Bronchial epithelial cell (primary cell): ENCODE data around the gene PHACTR1. TPM values are rescaled to one million over a fixed set of nuclear protein-coding genes. Genes with fewer than 3 reads are reported as not detected.

Experiments
- DNase-seq: peaks from one replicate; pipeline ENCODE4 v3.0.0-alpha.2; 2010; ENCODE audit warnings: low read depth
- FAIRE-seq: peaks from 2 replicates; lab custom pipeline; 2011; peaks lifted over from hg19 to GRCh38; lab: Jason Lieb, UNC
- H3K27me3 ChIP-seq: 2 replicates; pipeline ENCODE4 v1.5.1; 2011; ENCODE audit warnings: low read length; ENCODE audit not compliant: control insufficient read depth, insufficient read depth
- H3K36me3 ChIP-seq: 2 replicates; pipeline ENCODE4 v1.5.1; 2011; ENCODE audit warnings: low read length; ENCODE audit not compliant: control insufficient read depth, insufficient read depth
- H3K4me3 ChIP-seq: 2 replicates; pipeline ENCODE4 v1.5.1; 2011; ENCODE audit warnings: mild to moderate bottlenecking, low read depth, low read length, control low read depth
- CTCF ChIP-seq: IDR thresholded peaks from 2 replicates; pipeline ENCODE4 v1.5.1; 2011; ENCODE audit warnings: mild to moderate bottlenecking, moderate library complexity, low read length, control low read depth, inconsistent platforms; ENCODE audit not compliant: insufficient read depth, severe bottlenecking
- total RNA-seq: library from RNA; depleted of rRNA; stranded (reverse); fragments of >200 nt; gene quantifications from 2 replicates; pipeline ENCODE4 v1.2.1, GENCODE V29; 2014

Gene PHACTR1
- total RNA-seq, 1 donor from 2014 or later: under 0.01 TPM

- H3K27me3 ChIP-seq: no peaks in the 10 kb centered on the region
- no peak for TF ChIP-seq CTCF
- H3K36me3 ChIP-seq: no peaks in the 10 kb centered on the region
- no peak for DNase-seq
- no peak for FAIRE-seq
- H3K4me3 ChIP-seq: no peak overlapping the region
These were observed 268.2 kb downstream of the PHACTR1 start for GRCh38 chr6:12984776-12985175.

GRCh38 chr6:12987783-12988182 lies 271.2 kb downstream of the PHACTR1 start:
- DNase-seq (no peak), FAIRE-seq (no peak)
- H3K4me3 ChIP-seq: no peak overlapping the region
- no peaks in the 10 kb centered on the region for H3K27me3 ChIP-seq
- no peaks in the 10 kb centered on the region for H3K36me3 ChIP-seq
- TF ChIP-seq CTCF: no peak

GRCh38 chr6:12990162-12990561 lies 273.6 kb downstream of the PHACTR1 start:
- Histone ChIP-seq H3K36me3 (no peaks in the 10 kb centered on the region), H3K27me3 (no peaks in the 10 kb centered on the region), H3K4me3 (no peak overlapping the region)
- no peak for DNase-seq
- no peak for FAIRE-seq
- no peak for TF ChIP-seq CTCF

GRCh38 chr6:12991435-12991834 lies 274.9 kb downstream of the PHACTR1 start:
- TF ChIP-seq CTCF: no peak
- no peaks in the 10 kb centered on the region for H3K27me3 ChIP-seq
- no peak for DNase-seq
- no peak for FAIRE-seq
- no peaks in the 10 kb centered on the region for H3K36me3 ChIP-seq
- H3K4me3 ChIP-seq: no peak overlapping the region

- no peak for TF ChIP-seq CTCF
These were observed 276.2 kb downstream of the PHACTR1 start for GRCh38 chr6:12992770-12993169.

GRCh38 chr6:12993283-12993898 lies 276.8 kb downstream of the PHACTR1 start:
- no peak for TF ChIP-seq CTCF
- Histone ChIP-seq H3K4me3 (no peak overlapping the region), H3K27me3 (no peaks in the 10 kb centered on the region), H3K36me3 (no peaks in the 10 kb centered on the region)
- FAIRE-seq: no peak
- no peak for DNase-seq

More at GRCh38 chr6:12992770-12993169, 276.2 kb downstream of the PHACTR1 start:
- DNase-seq (no peak), FAIRE-seq (no peak)
- Histone ChIP-seq H3K36me3 (no peaks in the 10 kb centered on the region), H3K27me3 (no peaks in the 10 kb centered on the region), H3K4me3 (no peak overlapping the region)
